Measurements from ENCODE around the gene BCL2L12.
"Not testable (repeated sequence)": the region's sequence is repeated elsewhere in the genome, so short reads cannot be mapped to it uniquely, and the experiment has no call there.

The BCL2L12 gene, protein sequence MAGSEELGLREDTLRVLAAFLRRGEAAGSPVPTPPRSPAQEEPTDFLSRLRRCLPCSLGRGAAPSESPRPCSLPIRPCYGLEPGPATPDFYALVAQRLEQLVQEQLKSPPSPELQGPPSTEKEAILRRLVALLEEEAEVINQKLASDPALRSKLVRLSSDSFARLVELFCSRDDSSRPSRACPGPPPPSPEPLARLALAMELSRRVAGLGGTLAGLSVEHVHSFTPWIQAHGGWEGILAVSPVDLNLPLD

GRCh38 chr19:49665351-49666119 lies at the start of gene BCL2L12, which contains the start of gene IRF3:
TSS of gene BCL2L12 (plus strand) at chr19:49665933. CDS start at chr19:49666693, 760 bp downstream.
TSS of gene IRF3 (minus strand) at chr19:49665857. CDS start at chr19:49664838, 1,019 bp downstream.
- in situ Hi-C loops (cut with HindIII; ENCODE audit: low sequenced_read_pairs), result no loop called here

DNA sequence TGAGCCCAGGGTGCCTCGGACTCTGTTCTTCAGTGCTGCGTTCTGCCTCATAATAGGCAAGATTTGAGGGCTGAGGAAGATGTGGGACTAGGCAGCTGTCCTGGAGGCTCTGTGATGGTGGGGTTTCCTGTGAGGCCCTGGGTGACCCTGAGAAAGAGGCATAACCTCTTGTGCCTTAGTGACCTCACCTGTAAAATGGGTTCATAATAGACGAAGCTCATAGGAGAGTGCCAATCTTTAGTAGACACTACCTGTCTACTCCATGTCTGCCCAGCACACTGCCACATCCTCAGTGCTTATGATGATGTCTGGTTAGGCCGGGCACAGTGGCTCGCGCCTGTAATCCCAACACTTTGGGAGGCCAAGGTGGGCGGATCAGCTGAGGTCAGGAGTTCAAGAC lies 49.2 kb upstream of the BCL2L12 start:
- in situ Hi-C loops (cut with HindIII; ENCODE audit: low sequenced_read_pairs), result no loop called here

DNA sequence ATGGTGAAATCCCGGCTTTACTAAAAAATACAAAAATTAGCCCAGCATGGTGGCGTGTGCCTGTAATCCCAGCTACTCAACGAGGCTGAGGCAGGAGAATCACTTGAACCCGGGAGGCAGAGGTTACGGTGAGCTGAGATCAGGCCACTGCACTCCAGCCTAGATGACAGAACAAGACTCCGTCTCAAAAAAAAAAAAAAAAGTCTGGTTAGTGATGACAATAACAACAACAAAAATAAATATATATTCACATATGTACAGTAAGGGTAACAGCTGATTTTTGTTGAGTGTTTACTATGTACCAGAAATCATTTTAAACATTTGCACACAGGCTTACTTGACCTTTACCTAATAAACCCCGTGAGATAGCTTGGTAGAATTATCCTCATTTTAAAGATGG lies 48.8 kb upstream of the BCL2L12 start:
- in situ Hi-C loops (cut with HindIII; ENCODE audit: low sequenced_read_pairs), result no loop called here

- in situ Hi-C loops (cut with HindIII; ENCODE audit: low sequenced_read_pairs), result not testable (repeated sequence)
These were observed 47.9 kb upstream of the BCL2L12 start for GRCh38 chr19:49617860-49618259.

GRCh38 chr19:49624967-49625910 lies 40.5 kb upstream of the BCL2L12 start:
- in situ Hi-C loops (cut with HindIII; ENCODE audit: low sequenced_read_pairs), result no loop called here

DNA sequence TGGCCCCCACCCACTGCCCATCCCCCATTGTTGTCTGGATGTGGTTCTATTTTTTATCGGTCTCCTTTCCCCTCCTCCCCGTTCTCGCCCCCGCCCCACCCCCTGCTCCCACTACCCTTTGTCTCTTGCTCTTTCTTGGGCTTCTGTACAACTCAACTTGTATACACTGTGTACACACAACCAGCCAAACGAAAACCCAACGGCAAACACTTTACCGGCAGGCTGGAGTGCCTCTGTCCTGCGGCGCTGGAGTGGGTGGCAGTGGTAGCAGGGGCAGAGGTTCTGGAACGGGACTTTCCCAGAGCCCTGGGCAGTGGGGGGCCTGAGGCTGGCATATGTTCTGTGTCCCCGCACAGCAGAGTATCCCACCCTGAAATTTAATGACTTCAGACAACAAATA lies 39.5 kb upstream of the BCL2L12 start:
- in situ Hi-C loops (cut with HindIII; ENCODE audit: low sequenced_read_pairs), result no loop called here

DNA sequence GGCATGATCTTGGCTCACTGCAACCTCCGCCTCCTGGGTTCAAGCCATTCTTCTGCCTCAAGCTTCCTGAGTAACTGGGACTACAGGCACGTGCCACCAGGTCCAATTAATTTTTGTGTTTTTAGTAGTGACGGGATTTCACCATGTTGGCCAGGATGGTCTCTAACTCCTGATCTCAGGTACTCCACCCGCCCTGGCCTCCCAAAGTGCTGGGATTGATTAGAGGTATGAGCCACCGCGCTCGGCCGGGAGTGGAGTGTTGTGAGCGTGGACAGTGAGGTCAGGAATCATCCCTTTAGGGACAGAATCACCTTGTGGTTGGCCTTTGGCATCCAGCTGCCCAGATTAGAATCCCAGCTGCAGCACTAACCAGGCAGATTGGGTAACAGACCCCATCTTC lies 36.1 kb upstream of the BCL2L12 start:
- in situ Hi-C loops (cut with HindIII; ENCODE audit: low sequenced_read_pairs), result no loop called here

DNA sequence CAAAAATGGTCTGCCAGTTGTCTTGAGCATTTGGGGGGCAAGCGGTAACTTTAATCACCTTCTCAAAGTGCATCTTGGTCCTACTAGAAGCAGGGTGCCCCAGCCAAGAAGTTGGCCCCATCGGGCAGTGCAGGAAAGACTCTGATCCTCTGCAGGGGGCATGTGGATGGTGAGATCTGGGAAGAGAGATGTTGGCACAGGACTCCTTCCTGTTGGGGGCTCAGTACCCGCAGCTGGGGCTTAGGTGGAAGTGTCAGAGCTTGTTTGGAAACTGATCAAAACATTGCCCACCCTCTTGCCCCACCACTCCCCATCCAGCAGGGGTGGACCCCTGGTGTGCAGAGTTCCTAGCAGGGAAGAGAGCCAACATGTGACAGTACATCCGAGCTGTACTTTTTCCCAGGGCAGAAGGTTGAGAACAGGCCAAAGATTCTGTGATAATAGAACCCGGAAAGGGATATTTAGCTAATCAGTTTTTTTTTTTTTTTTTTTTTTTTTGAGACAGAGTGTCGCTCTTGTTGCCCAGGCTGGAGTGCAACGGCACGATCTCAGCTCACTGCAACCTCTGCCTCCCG lies 34.6 kb upstream of the BCL2L12 start:
- in situ Hi-C loops (cut with HindIII; ENCODE audit: low sequenced_read_pairs), result no loop called here

DNA sequence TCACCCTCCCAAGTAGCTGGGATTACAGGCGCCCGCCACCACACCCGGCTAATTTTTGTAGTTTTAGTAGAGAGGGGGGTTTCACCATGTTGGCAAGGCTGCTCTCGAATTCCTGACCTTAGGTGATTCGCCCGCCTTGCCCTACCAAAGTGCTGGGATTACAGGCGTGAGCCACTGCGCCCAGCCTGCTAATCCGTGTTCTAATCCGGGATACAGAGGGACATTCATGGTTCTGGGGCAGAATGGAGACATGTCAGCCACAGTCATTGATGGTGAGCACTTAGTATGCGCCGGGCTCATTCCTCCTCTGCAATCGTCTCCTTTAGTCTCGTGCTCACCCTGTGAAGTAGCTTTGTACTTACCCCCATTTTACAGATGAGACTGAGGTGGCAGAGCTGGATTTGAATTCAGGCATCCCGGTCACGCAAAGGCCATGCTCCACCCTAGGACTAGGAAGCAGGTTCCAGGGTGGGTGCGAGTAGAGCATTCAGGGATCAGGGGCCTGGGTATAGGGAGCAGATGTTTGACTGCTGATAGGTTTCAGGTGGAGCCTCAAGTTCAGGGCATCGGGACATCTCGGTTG lies 34.0 kb upstream of the BCL2L12 start:
- in situ Hi-C loops (cut with HindIII; ENCODE audit: low sequenced_read_pairs), result no loop called here

DNA sequence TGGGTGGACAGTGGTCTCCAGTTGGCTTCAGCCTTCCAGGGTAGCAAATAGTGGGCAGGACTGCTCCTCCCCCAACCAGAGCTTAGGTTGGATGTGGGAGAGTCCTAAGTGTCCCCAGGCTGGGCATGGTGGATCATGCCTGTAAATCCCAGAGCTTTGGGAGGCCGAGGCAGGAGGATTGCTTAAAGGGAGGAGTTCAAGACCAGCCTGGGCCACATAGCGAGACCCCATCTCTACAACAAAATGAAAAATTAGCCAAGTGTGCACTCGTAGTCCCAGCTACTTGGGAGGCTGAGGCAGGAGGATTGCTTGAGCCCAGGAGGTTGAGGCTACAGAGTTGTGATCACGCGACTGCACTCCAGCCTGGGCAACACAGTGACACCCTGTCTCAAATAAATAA lies 33.2 kb upstream of the BCL2L12 start:
- in situ Hi-C loops (cut with HindIII; ENCODE audit: low sequenced_read_pairs), result no loop called here

DNA sequence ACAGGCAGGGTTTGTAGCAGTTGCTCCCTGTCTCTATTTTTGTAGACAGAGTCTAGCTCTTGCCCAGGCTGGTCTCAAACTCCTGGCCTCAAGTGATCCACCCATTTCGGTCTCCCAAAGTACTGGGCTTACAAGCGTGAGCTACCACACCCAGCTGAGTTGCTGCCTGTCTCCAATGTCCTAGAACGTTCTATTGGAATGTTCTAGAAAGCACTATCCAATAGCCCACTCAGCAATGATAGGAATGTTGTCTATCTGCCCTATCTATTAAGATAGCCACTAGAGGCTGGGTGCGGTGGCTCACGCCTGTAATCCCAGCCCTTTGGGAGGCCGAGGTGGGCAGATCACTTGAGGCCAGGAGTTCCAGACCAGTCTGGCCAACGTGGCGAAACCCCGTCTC lies 32.5 kb upstream of the BCL2L12 start:
- in situ Hi-C loops (cut with HindIII; ENCODE audit: low sequenced_read_pairs), result not testable (repeated sequence)

- in situ Hi-C loops (cut with HindIII; ENCODE audit: low sequenced_read_pairs), result no loop called here
These were observed 30.1 kb upstream of the BCL2L12 start for GRCh38 chr19:49635530-49636232.

GRCh38 chr19:49636233-49636932 lies 29.4 kb upstream of the BCL2L12 start:
- in situ Hi-C loops (cut with HindIII; ENCODE audit: low sequenced_read_pairs), result no loop called here

DNA sequence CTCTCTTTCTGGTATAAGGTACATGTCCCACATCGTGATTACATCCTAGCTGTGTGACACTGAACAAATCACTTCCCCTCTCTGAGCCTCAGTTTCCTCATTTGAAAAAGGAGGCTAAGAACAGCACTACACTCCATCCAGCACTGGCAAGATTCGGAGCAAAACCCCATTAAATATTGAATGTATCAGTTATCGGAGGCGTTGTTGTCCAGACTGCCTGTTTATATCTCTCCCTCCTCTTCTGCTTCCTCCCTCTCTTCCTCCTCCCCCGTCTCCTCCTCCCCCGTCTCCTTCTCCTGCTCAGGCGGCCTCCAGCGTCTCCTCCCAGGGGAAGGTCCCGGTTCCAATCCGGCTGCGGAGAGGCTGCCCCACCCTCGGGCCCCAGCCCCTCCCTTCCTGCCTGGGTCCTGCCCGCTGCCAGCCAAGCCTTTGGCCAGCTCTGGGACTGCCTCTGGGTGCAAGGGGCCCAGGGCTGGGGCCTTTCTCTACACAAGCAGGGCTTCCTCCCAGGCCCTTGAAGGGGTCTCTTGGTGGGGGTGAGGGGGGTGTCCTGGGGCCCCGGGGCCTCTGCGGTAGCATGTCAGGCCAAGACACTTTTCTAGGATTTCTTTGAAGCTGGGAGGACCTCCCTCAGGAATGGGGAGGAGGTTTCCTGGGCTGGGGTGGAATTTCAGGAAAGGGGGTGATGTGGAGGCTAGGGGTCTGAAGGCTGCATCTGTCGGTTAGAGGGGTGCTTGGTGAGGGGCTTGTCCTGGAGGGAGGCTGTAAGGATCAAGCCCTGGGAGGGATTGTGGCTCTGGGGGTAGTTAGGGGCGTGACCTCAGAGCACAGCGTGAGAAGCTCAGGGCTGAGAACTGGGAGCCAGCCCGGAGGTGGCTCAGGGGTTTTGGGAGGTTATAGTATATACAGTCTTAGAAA lies 27.7 kb upstream of the BCL2L12 start:
- in situ Hi-C loops (cut with HindIII; ENCODE audit: low sequenced_read_pairs), result no loop called here

- in situ Hi-C loops (cut with HindIII; ENCODE audit: low sequenced_read_pairs), result loop anchor here (5.0 kb wide), 1 partner anchor 67 kb away; no protein-coding TSS in a partner anchor
These were observed 26.2 kb upstream of the BCL2L12 start for GRCh38 chr19:49639401-49640112.

DNA sequence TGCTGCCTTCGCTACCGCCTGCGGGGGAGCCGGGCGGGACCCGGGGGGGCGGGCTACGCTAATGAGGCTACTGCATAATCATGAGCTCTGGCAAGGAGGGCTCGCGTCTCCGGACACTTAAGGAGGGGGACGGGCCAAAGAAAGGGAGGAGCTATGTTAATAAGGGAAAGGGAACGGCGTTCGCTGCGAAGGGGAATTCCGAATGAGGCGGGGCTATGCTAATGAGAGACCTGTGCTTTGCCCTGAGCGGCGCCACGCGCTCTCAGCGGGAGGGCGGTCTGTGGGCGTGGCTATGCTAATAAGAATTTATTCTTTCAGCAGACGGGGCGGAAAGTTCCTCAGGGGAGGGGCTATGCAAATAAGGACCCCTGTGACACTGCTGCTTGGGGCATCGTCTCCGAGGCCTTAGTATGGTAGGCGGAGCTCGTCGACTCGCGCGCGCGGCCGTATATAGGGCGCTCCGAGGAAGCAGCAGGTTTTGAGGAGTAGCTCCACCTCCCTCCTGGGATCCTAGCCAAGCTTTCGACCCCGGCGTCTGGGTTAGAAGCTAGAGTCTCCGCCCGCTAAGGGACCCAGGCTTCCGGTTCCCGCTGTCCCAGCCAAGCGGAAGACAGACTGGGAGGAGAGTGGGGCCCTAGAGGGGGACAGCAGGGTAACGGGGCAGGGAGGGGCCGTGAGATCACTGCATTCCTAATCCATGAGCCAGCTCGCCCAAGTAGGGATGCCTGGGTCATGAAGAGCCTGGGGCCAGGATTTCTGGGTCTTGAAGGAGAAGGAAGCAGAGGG lies 25.4 kb upstream of the BCL2L12 start, which contains the start of gene RRAS:
Gene RRAS (minus strand): TSS at position 31 of the 786 bp plus-strand sequence. CDS start 45 bp downstream, outside the sequence.
- in situ Hi-C loops (cut with HindIII; ENCODE audit: low sequenced_read_pairs), result loop anchor here (5.0 kb wide), 1 partner anchor 68 kb away; no protein-coding TSS in a partner anchor
